MCF 10A (cell line): ENCODE results near the gene KLF17. TPM values are rescaled to one million over a fixed set of nuclear protein-coding genes. Genes with fewer than 3 reads are reported as not detected.
"Not testable (repeated sequence)": the region's sequence is repeated elsewhere in the genome, so short reads cannot be mapped to it uniquely, and the experiment has no call there.

Experiments
- BruUV-seq: library from RNA; stranded (reverse); fragments of 400-500 nt; replicated peaks from 2 replicates; lab custom pipeline; 2021; lab: Mats Ljungman, UMichigan
- CTCF ChIA-PET: fragments of 300-600 bp; sonication (Branson Sonifier 250); formaldehyde crosslinking; extraction: SDS; loops from one replicate; lab custom pipeline; 2021; ENCODE audit warnings: antibody characterized with exemption, inconsistent platforms; lab: Yijun Ruan, JAX
- POLR2A ChIA-PET: fragments of 300-600, 350-650 bp; sonication (Branson Sonifier 250); formaldehyde crosslinking; extraction: SDS; loops from one replicate; lab custom pipeline; 2020; ENCODE audit warnings: antibody characterized with exemption, inconsistent platforms; lab: Yijun Ruan, JAX
- DNase-seq: peaks from one replicate; pipeline ENCODE4 v3.0.0-alpha.2; 2018; ENCODE audit not compliant: unreplicated experiment
- H3K27ac Mint-ChIP-seq: one replicate; pipeline ENCODE4 v1.8.0; 2022; ENCODE audit warnings: mild to moderate bottlenecking, low read depth, mixed read lengths; ENCODE audit not compliant: unreplicated experiment
- H3K27me3 Mint-ChIP-seq: one replicate; pipeline ENCODE4 v1.8.0; 2022; ENCODE audit warnings: mixed read lengths; ENCODE audit not compliant: insufficient read depth, unreplicated experiment
- H3K36me3 Mint-ChIP-seq: one replicate; pipeline ENCODE4 v1.8.0; 2022; ENCODE audit warnings: mild to moderate bottlenecking, moderate library complexity, mixed read lengths; ENCODE audit not compliant: insufficient read depth, unreplicated experiment
- H3K4me1 Mint-ChIP-seq: one replicate; pipeline ENCODE4 v1.8.0; 2022; ENCODE audit warnings: mixed read lengths; ENCODE audit not compliant: insufficient read depth, unreplicated experiment
- H3K4me3 Mint-ChIP-seq: one replicate; pipeline ENCODE4 v1.8.0; 2022; ENCODE audit warnings: mild to moderate bottlenecking, moderate library complexity, mixed read lengths; ENCODE audit not compliant: unreplicated experiment
- H3K9me3 Mint-ChIP-seq: one replicate; pipeline ENCODE4 v1.8.0; 2022; ENCODE audit warnings: mixed read lengths; ENCODE audit not compliant: unreplicated experiment
- intact Hi-C: fragments of 100-400 bp; cut with micrococcal nuclease; formaldehyde crosslinking; loops from 2 replicates; pipeline ENCODE4 v1.14.1; 2022
- total RNA-seq: library from RNA; stranded (reverse); gene quantifications from 2 replicates; pipeline ENCODE4 v1.2.3, GENCODE V29; 2022
- TF ChIP-seq, protein P1 (sequence below): fragments of 200-600 bp; IDR thresholded peaks from one replicate; pipeline ENCODE4 v1.8.0; 2022; ENCODE audit warnings: antibody characterized with exemption, mild to moderate bottlenecking; ENCODE audit not compliant: unreplicated experiment

The KLF17 gene
- total RNA-seq, 1 experiment from 2014 or later, result not detected

DNA sequence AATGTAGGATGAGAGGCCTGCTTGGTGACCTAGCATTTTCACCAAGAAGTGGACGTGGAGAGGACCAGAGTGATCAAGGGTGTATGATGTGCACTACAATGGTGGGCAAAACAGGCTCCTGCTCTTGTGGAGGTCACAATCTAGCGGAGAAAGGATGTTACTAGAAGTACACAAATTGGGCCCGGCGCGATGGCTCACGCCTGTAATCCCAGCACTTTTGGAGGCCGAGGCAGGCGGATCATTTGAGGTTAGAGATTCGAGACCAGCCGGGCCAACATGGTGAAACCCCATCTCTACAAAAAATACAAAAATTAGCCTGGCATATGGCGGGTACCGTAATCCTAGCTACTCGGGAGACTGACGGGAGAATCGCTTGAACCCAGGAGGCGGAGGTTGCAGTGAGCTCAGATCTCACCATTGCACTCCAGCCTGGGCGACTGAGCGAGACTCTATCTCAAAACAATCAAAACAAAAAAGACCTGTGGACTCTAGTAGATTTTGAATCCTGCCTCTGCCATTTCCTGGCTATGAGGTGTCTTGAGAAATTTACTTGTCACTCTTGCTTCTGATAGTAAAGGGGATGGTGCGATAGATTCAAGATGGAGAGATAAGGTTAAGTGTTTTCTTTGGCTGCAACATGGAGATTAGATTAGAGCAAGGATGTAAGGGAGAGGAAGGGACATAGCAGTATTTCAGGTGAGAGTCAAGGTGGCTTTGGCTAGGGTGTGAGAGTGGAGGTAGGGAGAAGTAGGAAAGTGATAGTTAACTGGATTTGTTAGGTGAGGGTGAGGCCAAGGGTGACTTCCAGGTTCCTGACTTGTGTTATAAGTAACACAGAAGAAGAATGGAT is 15.7 kb downstream of the KLF17 start:
- no peaks in the 10 kb centered on the region for H3K4me1 Mint-ChIP-seq
- H3K4me3 Mint-ChIP-seq, result no peak overlapping the region
- no peaks in the 10 kb centered on the region for H3K27me3 Mint-ChIP-seq
- CTCF ChIA-PET, result no interaction called here
- no peak overlapping the region for H3K27ac Mint-ChIP-seq
- no peak for DNase-seq
- peaks cover under 1% of the 10 kb centered on the region for H3K36me3 Mint-ChIP-seq
- intact Hi-C loops, result no loop called here
- BruUV-seq, result no TSS peak
- TF ChIP-seq, protein P1, sequence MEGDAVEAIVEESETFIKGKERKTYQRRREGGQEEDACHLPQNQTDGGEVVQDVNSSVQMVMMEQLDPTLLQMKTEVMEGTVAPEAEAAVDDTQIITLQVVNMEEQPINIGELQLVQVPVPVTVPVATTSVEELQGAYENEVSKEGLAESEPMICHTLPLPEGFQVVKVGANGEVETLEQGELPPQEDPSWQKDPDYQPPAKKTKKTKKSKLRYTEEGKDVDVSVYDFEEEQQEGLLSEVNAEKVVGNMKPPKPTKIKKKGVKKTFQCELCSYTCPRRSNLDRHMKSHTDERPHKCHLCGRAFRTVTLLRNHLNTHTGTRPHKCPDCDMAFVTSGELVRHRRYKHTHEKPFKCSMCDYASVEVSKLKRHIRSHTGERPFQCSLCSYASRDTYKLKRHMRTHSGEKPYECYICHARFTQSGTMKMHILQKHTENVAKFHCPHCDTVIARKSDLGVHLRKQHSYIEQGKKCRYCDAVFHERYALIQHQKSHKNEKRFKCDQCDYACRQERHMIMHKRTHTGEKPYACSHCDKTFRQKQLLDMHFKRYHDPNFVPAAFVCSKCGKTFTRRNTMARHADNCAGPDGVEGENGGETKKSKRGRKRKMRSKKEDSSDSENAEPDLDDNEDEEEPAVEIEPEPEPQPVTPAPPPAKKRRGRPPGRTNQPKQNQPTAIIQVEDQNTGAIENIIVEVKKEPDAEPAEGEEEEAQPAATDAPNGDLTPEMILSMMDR, result no peak
- POLR2A ChIA-PET, result interaction anchor here (0.6 kb wide), 1 partner anchor 13 kb away, joined by 6 read pairs; no protein-coding TSS in a partner anchor
- no peaks in the 10 kb centered on the region for H3K9me3 Mint-ChIP-seq

DNA sequence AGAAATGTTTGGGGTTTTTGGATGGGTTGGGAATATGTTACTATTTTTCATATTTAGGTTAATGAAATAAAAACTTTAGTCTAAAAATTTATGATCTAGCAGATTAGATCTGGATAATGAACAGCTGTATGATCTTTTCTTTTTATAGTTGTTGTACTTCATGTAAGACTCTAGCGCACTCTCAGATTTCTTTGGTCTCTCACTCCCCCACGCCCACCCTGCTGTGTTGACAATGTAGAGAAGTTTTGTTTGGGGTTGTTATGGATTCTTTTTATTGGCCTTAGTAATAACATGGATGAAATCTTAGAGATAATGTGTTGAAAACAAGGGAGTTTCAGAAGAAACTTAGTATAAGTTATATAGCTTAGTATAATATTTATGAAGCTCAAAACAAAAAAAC is 17.3 kb downstream of the KLF17 start:
- Mint-ChIP-seq H3K9me3 (no peaks in the 10 kb centered on the region), H3K27ac (no peak overlapping the region), H3K4me3 (no peak overlapping the region), H3K4me1 (no peaks in the 10 kb centered on the region), H3K36me3 (no peaks in the 10 kb centered on the region), H3K27me3 (no peaks in the 10 kb centered on the region)
- CTCF ChIA-PET, result no interaction called here
- no peak for DNase-seq
- intact Hi-C loops, result no loop called here
- no TSS peak for BruUV-seq
- TF ChIP-seq, protein P1, result no peak
- POLR2A ChIA-PET, result no interaction called here

GRCh38 chr1:44138239-44138638 is 19.6 kb downstream of the KLF17 start:
- Mint-ChIP-seq H3K4me1 (no peaks in the 10 kb centered on the region), H3K36me3 (no peaks in the 10 kb centered on the region), H3K9me3 (no peaks in the 10 kb centered on the region), H3K4me3 (no peak overlapping the region), H3K27ac (no peak overlapping the region), H3K27me3 (no peaks in the 10 kb centered on the region)
- DNase-seq, result no peak
- no TSS peak for BruUV-seq
- CTCF ChIA-PET, result no interaction called here
- POLR2A ChIA-PET, result no interaction called here
- intact Hi-C loops, result no loop called here
- TF ChIP-seq, protein P1, result no peak

DNA sequence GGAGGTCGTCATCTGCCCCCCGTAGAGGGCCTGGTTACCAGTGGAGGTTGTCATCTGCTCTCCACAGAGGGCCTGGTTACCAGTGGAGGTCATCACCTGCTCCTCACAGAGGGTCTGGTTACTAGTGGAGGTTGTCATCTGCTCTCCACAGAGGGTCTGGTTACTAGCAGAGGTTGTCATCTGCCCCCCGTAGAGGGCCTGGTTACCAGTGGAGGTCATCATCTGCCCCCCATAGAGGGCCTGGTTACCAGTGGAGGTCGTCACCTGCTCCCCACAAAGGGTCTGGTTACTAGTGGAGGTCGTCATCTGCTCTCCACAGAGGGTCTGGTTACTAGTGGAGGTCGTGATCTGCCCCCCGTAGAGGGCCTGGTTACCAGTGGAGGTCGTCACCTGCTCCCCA is 20.9 kb downstream of the KLF17 start:
- BruUV-seq, H3K4me3 Mint-ChIP-seq, H3K27me3 Mint-ChIP-seq, POLR2A ChIA-PET, CTCF ChIA-PET, H3K4me1 Mint-ChIP-seq, DNase-seq, H3K36me3 Mint-ChIP-seq, H3K27ac Mint-ChIP-seq, intact Hi-C loops, H3K9me3 Mint-ChIP-seq: not testable (repeated sequence)
